CD4-positive, alpha-beta T cell treated with Interleukin-6 for 4 hours (primary cell): ENCODE results near the gene RPP38.

ENCODE experiments used
- DNase-seq: peaks from one replicate; pipeline ENCODE4 v3.0.0-alpha.2; 2020; ENCODE audit warnings: mixed read lengths

RPP38 gene

DNA sequence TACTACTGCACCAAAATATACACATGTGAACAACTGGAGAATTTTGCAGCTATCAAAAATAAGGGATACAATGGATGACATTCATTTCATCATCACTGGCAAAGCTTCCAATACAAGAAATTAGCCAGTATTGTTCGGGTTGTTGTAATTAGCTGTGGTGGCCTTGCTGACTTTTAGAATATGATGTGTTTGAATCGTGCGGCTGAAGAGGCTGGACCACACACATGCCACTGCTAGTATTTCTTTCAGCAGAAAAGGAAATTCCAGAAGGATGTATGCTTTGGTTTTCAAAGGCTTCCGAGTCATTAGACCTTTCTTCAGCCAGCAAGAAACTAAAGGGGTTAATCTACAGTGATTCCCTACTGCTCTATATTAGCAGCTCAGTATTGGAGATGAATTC, 16.6 kb downstream of the RPP38 start:
- DNase-seq: no peak

DNA sequence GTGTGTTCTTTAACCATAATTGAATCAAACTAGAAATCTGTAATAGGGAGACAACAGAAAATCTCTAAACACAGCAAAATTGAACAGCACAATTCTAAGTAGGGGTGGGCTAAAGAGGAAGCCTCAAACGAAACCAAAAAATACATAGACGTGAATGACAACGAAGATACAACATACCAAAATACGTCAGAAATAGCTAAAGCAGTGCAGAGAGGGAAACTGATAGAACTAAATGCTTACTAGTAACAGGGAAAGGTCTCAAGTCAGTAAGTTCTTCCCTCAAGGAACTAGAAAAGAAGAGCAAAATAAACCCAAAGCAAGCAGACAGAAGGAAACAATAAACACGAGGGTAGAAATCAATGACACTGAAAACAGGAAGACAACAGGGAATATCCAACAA, 19.1 kb downstream of the RPP38 start:
- DNase-seq: no peak

DNA sequence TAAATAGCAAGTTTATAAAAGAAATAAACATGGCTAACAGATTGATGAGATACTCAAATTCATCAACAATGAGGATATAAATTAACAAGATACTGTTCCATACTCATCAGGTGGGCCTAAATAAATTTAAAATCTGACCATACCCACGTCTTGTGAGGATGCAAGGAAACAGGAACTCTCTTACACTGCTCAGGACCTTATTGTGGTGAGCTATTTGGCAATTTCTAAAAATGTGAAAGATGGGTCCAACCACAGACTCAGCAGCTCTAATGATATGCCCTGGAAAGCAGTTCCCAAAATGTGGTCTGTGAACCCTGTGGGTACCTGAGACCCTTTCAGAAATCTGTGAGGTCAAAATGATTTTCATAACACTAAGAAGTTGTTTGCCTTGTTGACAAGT, 21.5 kb downstream of the RPP38 start:
- DNase-seq: no peak

DNA sequence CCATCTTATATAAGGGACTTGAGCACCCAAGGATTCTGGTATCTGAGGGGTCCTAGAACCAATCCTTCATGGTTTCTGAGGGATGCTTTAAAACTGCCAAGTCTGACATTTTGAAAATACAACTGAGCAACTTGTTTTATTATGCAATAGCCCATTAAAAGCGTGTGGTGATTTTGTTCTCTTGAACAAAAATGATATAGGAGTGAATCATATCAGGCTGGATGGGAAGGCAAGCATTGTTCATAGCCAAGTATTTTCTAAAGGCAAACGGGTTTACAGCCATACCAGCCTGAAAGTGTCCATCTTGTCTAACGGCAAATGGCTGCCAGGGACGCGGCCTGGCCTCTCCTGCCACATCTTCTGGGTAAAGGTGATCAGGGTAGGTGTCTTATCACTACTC, 23.4 kb downstream of the RPP38 start:
- no peak for DNase-seq

DNA sequence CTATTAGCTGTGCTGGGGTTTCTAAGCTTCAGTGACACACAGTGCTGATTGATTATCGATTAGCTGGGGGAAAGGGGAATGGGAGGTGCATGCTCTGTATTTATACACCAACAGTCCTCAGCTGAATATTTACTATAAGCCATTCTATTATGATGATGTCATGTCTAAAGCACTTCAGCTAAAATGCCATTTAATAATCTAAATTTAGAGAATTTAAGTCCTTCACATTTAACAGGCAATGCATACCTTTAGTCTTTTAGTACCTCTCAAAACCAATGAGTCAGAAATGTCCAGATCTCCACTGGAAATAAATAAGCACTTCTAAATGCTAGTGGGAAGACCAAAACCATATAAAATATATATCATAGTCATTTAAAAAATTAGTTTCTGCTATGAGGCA, 24.6 kb downstream of the RPP38 start:
- no peak for DNase-seq

DNA sequence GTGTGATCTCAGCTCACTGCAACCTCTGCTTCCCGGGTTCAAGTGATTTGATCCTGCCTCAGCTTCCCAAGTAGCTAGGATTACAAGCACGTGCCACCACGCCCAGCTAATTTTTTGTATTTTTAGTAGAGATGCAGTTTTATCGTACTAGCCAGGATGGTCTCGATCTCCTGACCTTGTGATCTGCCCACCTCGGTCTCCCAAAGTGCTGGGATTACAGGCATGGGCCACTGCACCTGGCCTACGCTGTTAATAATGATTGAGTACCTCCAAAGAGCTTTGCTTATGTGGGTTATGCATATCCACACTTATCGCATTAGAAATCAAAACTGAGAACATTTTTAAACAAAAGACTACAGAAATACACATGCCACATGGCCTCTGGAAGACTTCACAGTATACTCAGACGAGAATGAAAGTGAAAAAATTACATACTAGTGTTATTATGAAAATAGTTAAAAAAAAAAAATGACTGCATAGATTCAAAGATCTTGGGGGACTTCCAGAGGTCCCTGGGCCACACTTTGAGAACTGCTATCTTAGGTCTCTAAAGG, 25.4 kb downstream of the RPP38 start:
- DNase-seq: no peak

DNA sequence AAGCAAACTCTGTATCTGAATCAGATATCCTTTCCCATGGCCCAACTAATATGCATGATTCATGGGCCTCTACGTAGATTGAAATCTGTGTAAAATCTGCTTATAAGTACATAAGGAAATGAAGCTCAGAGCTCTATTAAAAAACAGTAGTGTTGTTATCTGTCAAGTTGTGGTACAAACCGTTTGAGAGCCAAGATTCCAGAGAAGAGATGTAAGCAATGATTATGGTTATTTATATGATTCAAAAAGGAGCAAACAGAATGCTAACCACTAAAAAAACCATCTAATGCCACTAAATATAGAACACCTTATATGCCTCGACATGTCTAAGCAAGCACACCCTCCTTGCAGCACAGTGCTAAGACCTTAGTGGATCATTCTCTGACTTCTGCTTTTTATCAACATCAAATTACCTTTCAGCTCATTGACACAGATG, 26.6 kb downstream of the RPP38 start:
- no peak for DNase-seq

DNA sequence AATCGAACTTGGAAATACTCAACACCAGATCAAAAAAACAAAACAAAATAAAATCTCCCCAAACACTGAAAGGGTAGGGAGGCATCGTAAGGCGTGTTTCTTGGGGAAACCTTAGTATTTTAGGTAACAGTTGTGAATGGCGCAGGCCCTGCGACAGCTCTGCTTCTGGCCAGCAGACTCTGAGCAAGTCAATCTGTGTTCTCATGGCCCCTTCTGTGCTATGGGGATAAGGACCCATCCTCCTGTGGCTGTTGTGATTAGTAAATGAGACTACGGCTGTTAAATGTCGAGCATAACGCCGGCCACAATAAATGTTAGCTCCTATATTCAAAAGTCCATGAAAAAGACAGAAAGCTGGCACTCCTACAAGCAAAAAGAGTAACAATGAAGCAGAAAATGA, 27.0 kb downstream of the RPP38 start:
- DNase-seq: no peak

DNA sequence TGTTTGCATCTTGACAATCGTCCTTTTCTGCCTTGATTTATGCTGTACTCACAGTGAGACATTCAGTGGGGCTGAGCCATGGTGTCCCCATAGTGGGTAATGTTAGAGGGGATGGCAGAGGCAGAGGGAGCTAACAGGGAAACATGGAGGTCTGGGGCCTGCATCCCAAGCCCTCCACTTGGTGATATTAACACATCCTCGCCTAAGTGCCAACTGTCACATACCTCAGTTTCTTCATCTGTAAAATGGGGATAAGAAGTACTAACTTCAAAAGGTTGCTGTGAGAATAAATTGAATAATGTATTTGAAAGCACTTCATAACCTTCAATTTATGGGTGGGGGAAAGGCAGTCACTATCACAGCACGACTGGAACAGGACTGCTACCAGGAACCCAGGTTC, 27.8 kb downstream of the RPP38 start:
- DNase-seq: no peak

DNA sequence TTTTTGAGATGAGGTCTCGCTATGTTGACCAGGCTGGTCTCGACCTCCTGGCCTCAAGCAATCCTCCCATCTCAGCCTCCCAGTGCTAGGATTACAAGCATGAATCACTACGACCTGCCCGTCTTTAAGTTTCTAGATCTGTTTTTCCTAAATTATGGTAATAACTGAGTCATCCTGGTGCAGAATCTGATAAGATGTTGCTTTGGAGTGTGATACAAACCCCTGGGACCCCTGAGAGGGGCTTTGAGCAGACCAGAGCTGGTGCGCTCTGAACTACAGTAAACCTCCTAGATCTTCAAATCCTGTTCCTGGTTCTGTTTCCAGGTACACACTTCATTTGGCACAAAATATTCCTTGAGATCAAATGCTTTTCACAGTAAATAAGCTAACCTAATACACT, 34.2 kb downstream of the RPP38 start:
- DNase-seq: no peak

DNA sequence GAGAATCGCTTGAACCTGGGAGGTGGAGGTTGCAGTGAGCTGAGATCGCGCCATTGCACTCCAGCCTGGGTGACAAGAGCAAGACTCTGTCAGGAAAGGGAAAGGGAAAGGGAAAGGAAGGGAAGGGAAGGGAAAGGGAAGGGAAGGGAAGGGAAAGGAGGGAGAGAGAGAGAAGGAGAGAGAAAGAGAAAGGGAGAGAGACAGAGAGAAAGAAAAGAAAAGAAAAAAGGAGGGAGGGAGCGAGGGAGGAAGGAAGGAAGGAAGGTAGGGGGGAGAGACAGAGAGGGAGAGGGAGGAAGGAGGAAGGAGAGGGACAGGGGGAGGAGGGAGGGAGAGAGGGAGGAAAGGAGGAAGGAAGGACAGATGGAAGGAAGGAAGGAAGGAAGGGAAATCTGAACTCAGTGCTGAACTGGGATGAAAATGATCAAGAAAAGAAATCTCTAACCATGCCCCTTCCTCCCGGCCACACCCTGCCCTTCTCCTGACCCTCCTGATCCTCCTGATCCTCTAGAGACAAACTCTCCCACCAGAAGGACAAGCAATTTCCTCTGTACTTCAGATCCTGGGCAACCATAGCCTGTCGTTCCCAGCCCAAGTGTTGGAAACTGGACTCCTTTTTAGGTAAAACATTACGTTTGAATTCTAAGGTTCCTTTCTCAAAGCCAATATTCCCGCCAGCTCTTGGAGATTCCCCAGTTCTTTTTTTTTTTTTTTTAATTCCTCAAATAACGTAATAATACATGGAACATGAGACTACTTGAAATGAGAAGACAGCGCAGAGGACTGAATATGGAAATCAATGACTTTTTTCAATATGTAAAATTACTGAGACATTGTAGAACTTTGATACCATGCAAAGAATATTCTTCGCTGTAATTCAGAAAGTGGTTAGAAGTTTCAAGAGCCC, 39.2 kb downstream of the RPP38 start:
- no peak for DNase-seq

DNA sequence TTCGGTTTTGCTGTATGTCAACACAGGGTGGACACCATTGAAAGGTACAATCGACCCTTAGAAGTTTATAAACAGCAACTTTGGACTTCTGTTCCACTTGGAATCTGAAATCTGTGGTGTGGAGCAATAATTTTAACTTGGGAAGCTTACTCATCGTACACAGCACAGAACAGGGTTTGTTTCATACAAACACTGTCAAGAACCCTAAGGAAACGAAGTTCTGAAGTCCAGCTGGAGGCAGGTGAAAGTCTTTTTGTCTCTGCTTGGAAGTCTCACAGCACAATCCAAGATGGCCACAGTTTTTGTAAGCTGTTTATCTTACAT, 39.8 kb downstream of the RPP38 start:
- no peak for DNase-seq

DNA sequence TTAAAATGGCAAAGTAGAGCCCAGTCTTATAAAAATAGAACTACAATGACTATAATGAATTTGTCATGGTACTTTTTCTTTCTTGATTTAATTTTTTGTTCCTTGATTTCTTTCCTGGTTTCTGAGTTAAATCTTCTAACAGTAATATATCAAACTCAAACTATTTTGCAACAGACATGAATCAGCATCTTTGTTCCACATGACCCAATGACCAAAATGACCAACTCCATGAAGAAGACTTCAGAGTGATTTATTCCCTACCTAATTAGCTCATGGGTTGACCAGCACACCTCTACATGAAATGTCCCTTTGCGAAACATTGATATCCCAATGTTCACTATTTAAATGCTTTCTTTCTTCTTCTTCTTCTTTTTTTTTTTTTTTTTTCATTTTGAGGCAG, 40.5 kb downstream of the RPP38 start:
- no peak for DNase-seq

DNA sequence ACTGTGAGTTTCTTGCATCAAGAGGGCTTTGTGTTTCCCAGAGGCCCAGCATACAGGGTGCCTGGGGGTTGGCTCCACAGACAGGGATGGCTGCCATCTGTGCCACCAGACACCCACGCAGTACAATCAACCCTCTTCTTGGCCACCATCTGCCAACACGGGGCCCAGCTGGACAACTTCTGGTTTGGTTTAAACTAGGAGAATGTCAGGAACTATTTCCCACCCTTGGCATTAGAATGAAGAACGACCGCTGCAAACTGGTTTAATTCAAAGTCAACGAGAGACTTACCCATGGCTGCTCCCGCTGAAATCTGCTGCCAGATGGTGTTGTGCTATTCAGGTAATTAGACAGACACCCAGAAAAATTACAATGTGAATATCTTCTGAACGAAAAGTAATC, 43.5 kb downstream of the RPP38 start:
- no peak for DNase-seq

DNA sequence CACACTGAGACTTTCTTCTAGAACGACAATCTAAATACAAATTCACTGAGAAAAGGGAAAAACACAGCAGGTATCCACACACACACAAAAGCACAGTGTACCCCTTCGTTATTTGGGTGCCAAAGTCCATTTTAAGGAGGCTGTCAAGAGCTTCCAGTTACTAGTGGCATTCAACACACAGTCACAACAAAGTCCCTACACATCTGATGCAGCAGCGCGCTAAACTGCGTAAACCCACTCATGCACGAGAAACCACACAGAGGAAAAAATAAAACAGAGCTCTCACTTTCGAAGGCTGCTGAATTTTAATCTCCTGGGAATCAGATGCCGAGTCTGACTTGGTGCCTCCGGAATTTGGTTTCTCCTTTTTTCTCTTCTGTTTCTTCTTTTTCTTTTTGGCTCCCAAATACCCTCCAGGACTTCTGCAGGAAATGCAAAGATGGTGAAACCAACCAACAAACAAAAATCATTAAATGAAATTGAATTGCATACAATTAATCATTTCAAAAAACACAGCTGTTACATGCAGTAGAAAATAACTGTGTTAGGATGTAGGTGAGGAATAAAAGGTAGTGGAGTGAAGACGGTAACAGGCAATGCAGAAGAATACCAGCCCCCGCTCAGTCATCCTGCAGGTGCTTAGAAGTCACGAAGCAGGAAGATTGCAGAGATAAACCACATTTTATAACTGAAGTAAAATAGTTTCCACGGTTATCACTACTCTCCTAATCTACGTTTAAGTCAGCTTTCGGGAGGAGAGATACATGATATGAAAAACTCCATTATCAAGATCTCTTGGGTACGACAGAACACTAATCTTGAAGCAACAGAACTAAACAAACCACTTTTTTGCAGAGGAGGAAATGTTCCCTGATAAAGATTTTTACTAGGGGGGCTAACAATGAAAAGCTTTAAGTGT, 44.2 kb downstream of the RPP38 start:
- peak; percentile 37 for DNase-seq

DNA sequence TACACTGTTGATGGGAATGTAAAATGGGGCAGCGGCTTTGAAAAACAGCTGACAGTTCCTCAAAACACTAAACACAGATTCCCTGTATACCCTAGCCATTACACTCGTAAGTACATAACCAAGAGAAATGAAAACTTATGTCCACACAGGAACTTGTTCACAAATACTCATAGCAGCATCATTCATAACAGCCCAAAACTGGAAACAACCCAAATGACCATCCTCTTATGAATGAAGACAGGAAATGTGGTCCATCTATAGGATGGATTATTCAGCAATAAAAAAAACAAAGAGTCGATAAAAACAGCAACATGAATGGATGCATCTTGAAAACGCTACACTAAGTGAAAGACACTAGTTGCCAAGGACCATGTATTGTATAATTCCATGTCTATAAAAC, 47.6 kb downstream of the RPP38 start:
- no peak for DNase-seq

DNA sequence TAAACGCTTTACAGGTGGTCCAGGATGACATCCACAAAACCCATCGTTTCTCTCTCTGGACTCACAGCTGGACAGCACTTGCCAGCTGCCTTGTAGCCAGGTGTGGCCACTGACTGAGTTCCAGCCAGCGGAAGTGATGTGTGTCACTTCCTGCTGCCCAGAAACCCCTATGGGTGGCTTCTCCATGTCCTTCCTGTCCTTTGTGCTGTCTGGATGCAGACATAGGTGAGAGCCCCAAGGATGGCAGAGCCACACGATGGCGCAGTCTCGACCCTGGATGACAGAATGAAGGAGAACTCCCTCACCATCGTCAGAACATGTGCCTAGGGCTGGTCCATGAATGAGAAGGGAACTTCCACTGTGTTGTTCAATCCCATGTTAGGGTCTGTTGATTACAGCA, 49.2 kb downstream of the RPP38 start:
- peak; percentile 14 for DNase-seq

DNA sequence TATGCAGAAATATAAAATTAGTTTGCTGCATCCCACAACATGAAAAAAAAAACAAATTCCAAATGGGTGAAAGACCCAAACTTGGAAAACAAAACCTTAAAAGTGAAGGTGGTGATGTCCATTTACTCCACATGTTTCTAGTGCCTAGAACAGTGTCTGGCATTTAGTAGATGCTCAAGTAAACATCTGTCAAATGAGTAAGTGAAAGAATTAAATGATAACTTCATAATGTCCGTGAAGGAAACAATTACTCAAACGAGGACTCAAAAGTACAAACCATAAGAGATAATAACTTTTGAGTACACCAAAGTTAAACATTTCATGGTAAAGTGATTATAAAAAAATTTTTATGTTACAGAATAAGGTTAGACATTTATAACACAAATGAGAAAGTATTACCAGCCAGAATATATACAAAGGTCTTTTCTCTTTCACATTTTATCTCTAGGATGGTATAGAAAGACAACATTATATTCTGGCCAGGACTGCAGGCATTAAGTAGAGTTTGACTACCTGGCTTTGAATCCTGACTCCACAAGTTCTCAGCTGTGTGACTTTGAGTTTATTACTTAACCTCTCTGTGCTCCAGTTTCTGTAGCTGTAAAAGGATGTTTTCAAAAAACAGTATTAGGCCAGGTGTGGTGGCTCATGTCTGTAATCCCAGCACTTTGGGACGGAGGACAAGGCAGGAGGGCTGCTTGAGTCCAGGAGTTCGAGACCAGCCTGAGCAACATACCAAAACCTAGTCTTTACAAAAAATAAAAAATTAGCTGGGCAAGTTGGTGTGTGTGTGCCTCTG, 50.6 kb downstream of the RPP38 start:
- DNase-seq: no peak

DNA sequence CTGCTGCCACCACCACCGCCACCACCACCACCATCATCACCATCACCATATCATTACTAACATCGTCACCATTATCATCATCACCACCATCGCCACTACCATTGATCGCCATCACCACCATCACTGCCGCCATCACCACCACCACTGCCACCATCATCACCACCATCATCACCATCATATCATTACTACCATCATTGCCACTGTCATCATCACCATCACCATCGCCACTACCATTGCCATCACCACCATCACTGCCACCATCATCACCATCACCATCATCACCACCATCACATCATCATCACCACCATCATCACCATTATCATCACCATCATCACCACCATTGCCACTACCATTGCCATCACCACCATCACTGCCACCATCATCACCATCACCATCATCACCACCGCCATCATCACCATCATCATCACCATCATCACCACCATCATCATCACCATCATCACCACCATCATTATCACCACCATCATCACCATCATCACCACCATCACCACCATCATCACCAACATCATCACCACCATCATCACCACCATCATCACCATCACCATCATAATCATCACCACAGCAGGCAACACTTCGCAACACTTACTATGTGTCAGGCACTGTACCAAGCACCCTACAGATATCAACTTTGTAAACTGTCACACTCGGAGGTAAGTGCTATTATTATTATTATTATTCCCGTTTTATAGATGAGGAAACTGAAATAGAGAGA, 52.1 kb downstream of the RPP38 start:
- no peak for DNase-seq

DNA sequence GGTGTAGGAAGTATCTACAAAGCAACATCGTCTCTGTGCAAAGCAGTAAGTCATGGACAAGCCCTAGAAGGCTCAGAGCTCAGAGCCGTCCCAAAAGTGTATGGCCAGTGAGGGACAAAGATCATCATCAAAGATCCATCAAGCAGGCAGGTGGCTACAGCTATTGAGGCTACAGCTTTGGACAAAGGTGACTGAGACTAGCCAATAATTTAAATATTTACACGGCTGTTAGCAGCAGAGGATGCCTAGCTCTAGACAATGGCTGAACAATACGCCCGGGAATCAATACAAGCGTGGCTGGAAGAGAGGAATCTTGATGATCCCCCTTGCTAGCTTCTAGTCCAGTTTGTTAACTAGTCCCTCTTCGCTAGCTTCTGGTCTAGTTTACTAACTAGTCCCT, 53.4 kb downstream of the RPP38 start:
- DNase-seq: no peak

DNA sequence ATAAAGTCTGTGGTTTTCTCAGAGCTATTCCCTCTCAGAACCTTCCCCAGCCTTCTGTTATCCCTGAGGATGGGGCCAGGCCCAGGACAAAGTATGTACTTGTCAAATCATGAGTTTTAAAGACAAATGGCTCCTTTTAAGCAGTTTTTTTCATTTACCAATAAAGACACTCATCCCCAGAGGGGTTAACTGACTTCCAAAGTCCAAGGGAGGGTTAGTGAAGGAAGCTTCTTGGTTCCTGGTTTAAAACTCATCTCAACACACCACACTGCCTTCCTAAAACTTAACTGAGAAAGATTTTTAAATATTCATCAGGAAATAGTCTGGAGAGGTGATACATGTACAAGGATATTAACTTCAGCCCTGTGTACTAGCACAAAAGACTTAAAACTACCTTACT, 55.4 kb downstream of the RPP38 start:
- DNase-seq: no peak
